Gastroesophageal sphincter (tissue), 3 donors: Measurements from ENCODE around the gene GRAMD4.

Source experiments
- POLR2AphosphoS5 ChIP-seq: sonication (generic); formaldehyde crosslinking; IDR thresholded peaks from one replicate; pipeline ENCODE4 v1.6.1; 2017; ENCODE audit warnings: antibody characterized with exemption
- TF ChIP-seq, protein P1 (sequence below), 4 experiments: fragments of 200-600 bp in 2 of 4; fragments of 450-650 bp in 2 of 4; sonication (generic) in 1 of 4; IDR thresholded peaks; one replicate each; pipeline ENCODE4 v1.5.1; 2017 to 2019; ENCODE audit warnings: antibody characterized with exemption in 4 of 4, mild to moderate bottlenecking in 2 of 4, moderate library complexity in 2 of 4

- TF ChIP-seq, protein P1, sequence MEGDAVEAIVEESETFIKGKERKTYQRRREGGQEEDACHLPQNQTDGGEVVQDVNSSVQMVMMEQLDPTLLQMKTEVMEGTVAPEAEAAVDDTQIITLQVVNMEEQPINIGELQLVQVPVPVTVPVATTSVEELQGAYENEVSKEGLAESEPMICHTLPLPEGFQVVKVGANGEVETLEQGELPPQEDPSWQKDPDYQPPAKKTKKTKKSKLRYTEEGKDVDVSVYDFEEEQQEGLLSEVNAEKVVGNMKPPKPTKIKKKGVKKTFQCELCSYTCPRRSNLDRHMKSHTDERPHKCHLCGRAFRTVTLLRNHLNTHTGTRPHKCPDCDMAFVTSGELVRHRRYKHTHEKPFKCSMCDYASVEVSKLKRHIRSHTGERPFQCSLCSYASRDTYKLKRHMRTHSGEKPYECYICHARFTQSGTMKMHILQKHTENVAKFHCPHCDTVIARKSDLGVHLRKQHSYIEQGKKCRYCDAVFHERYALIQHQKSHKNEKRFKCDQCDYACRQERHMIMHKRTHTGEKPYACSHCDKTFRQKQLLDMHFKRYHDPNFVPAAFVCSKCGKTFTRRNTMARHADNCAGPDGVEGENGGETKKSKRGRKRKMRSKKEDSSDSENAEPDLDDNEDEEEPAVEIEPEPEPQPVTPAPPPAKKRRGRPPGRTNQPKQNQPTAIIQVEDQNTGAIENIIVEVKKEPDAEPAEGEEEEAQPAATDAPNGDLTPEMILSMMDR (IDR thresholded peaks at IDR 0.05) = no peak
- TF ChIP-seq POLR2AphosphoS5 = no peak
Observed at GRCh38 chr22:46675479-46675878, 55.3 kb downstream of the GRAMD4 start.
